ENCODE data around the gene PDCL2. TPM values are rescaled to one million over a fixed set of nuclear protein-coding genes. Genes with fewer than 3 reads are reported as not detected.

Gene PDCL2
- total and polyA plus RNA-seq, 2 of the 13 experiments (the other 11 are each of a cell fraction or from before 2014, with no cell fraction given): not detected

DNA sequence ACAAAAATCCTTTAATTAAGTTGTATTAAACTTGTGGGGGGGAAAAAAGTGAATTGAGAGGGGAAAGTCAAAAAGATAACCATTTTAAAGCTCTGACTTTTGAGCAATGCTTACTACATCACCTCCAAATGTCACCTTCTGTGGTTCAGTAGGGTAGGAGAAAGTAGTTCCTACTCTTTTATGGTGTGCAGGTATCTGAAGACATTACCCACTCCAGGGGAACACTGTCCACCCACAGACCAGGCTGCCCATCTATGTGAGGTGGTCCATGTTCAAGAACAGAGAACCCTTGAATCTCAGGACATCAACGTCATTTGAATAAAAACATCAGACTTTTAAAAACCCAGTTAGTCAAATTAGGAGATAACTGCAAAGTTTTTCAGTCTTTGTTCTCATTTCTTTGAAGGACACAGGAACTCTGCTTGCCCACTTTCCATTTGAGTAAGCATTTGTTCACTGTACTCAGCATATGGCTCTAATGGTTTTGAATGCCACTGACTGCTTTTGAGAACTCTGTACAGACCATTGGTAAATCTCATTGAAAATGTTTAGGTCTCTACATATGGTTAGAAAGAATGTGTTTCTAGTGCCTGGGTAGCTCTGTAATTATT lies 25.6 kb upstream of the PDCL2 start:
- WGBS (ENCODE audit: low lambda C conversion rate): 0% methylated on average over 1 of the region's 1 CpG
- Histone ChIP-seq H3K9me3 (ENCODE audit: low read length) (no peaks in the 10 kb centered on the region), H4K20me1 (ENCODE audit: insufficient read depth, low read length) (no peaks in the 10 kb centered on the region), H3K27ac (ENCODE audit: extremely low read length, insufficient read depth, low read length) (no peak overlapping the region), H3K36me3 (replicated peaks in 1 of 2; ENCODE audit: control insufficient read depth in 1 of 2, insufficient read depth in 2 of 2, low read length in 2 of 2) (no peaks in the 10 kb centered on the region), H3K4me3 (replicated peaks in 1 of 3; ENCODE audit: insufficient read depth in 1 of 3, low read depth in 2 of 3, low read length in 3 of 3) (no peak overlapping the region), H3K79me2 (ENCODE audit: insufficient read depth, low read length) (no peaks in the 10 kb centered on the region), H3K27me3 (ENCODE audit: control insufficient read depth in 1 of 2, insufficient read depth in 2 of 2, low read length in 2 of 2) (no peaks in the 10 kb centered on the region), H3K4me2 (ENCODE audit: low read depth, low read length) (no peak overlapping the region), H3K9ac (ENCODE audit: insufficient read depth, low read depth, low read length) (no peak overlapping the region), H3K4me1 (ENCODE audit: insufficient read depth, low read length) (no peaks in the 10 kb centered on the region), H2AFZ (ENCODE audit: low read length) (no peak overlapping the region)
- DNase-seq (ENCODE audit: low spot score): no peak
- no peak for FAIRE-seq
- POLR2A ChIA-PET: no interaction called here
- TF ChIP-seq E2F2 (CRISPR knock-in tag; IDR thresholded peaks at IDR 0.05; ENCODE audit: borderline replicate concordance) (no peak), ZNF790 (CRISPR knock-in tag; IDR thresholded peaks at IDR 0.05; ENCODE audit: borderline replicate concordance) (no peak), ZBTB38 (CRISPR knock-in tag; IDR thresholded peaks at IDR 0.05) (no peak), EHMT2 (IDR thresholded peaks at IDR 0.05; ENCODE audit: borderline replicate concordance, low read depth, low read length) (no peak), GTF3A (CRISPR knock-in tag; conservative IDR thresholded peaks at IDR 0.05) (no peak), ZNF362 (CRISPR knock-in tag; IDR thresholded peaks at IDR 0.05; ENCODE audit: borderline replicate concordance) (no peak), ZBTB46 (CRISPR knock-in tag; IDR thresholded peaks at IDR 0.05; ENCODE audit: borderline replicate concordance) (no peak), PHF21A (CRISPR knock-in tag; IDR thresholded peaks at IDR 0.05) (no peak)
- TF ChIP-seq, protein P1, sequence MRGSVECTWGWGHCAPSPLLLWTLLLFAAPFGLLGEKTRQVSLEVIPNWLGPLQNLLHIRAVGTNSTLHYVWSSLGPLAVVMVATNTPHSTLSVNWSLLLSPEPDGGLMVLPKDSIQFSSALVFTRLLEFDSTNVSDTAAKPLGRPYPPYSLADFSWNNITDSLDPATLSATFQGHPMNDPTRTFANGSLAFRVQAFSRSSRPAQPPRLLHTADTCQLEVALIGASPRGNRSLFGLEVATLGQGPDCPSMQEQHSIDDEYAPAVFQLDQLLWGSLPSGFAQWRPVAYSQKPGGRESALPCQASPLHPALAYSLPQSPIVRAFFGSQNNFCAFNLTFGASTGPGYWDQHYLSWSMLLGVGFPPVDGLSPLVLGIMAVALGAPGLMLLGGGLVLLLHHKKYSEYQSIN (CRISPR knock-in tag; IDR thresholded peaks at IDR 0.05; ENCODE audit: borderline replicate concordance): no peak
- no peak for ATAC-seq
- CTCF ChIA-PET (ENCODE audit: low intra/inter-chr PET ratio, low total read pairs): no interaction called here
- in situ Hi-C loops (cut with HindIII; ENCODE audit: extremely low pct_ligation_motif_present, low pct_unique_long_range_greater_than_20kb): no loop called here
- BruUV-seq (replicated peaks): no TSS peak
- intact Hi-C loops (cut with micrococcal nuclease; ENCODE audit: unreplicated experiment): no loop called here
